Stimulated activated CD8-positive, alpha-beta memory T cell treated with anti-CD3 and anti-CD28 coated beads, Interleukin-12 subunit alpha, Interleukin-12 subunit beta, amount 100 ng/mL, for 4 hours (primary cell): ENCODE measurements around the gene MIEF2.
A peak's percentile ranks its signal among the peaks of the same experiment; 100 is the strongest.
"Not testable (repeated sequence)": the region's sequence is repeated elsewhere in the genome, so short reads cannot be mapped to it uniquely, and the experiment has no call there.

Experiments
- DNase-seq: peaks from one replicate; pipeline ENCODE4 v3.0.0-alpha.2; 2020; ENCODE audit warnings: low read depth

MIEF2 gene

GRCh38 chr17:18291718-18292540, 31.5 kb downstream of the MIEF2 start:
- DNase-seq: no peak

DNA sequence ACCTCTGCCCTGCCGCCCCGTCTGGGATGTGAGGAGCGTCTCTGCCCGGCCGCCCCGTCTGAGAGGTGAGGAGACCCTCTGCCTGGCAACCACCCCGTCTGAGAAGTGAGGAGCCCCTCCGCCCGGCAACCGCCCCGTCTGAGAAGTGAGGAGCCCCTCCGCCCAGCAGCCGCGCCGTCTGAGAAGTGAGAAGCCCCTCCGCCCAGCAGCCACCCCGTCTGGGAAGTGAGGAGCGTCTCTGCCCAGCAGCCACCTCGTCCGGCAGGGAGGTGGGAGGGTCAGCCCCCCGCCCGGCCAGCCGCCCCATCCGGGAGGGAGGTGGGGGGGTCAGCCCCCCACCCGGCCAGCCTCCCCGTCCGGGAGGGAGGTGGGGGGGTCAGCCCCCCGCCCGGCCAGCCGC, 37.6 kb downstream of the MIEF2 start:
- DNase-seq: not testable (repeated sequence)

GRCh38 chr17:18300725-18301480, 40.4 kb downstream of the MIEF2 start:
- DNase-seq: no peak

GRCh38 chr17:18303206-18303605, 42.7 kb downstream of the MIEF2 start:
- DNase-seq: not testable (repeated sequence)

DNA sequence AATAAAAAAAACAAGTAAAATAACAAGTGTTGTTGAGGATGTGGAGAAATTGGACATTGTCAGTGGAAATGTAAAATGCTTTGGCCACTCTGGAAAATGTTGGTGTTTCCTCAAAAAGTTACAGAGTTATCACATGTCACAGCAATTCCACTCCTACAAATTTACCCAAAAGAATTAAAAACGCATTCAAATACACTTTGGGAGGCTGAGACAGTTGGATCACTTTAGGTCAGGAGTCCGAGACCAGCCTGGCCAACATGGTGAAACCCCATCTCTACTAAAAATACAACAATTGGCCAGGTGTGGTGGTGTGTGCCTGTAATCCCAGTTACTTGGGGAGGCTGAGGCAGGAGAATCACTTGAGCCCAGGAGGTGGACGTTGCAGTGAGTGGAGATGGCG, 48.7 kb downstream of the MIEF2 start:
- no peak for DNase-seq

DNA sequence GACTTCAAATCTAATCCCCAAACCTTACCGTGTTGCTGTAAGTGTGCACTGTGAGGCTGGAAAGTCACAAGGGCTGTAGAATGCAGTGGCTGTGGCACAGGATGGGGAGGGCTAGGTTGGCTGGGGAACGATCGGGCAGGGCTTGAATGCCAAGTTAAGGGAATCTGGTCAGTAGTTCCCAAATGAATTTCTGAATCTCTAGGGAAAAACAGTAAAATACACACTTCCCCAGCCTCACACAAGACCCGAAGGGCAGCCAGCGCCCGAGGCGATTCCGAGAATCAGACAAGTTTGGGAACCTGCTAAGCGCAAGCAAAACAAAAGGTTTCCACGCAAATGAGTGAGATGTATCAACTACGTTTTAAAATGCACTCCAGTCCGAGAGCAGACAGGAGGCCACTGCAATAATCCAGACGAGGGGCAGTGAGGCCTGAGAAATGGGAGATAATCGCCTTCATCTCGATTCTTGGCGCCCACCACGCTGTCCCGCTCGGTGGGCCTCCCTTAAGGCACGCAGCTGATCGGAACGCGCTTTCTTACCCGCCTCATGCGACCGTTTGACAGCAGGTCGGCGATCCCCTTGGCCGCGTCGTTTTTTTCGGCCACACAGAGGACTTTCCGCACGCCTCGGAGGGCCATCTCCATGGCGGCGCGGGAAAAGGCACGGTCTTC, 53.7 kb downstream of the MIEF2 start:
- no peak for DNase-seq

DNA sequence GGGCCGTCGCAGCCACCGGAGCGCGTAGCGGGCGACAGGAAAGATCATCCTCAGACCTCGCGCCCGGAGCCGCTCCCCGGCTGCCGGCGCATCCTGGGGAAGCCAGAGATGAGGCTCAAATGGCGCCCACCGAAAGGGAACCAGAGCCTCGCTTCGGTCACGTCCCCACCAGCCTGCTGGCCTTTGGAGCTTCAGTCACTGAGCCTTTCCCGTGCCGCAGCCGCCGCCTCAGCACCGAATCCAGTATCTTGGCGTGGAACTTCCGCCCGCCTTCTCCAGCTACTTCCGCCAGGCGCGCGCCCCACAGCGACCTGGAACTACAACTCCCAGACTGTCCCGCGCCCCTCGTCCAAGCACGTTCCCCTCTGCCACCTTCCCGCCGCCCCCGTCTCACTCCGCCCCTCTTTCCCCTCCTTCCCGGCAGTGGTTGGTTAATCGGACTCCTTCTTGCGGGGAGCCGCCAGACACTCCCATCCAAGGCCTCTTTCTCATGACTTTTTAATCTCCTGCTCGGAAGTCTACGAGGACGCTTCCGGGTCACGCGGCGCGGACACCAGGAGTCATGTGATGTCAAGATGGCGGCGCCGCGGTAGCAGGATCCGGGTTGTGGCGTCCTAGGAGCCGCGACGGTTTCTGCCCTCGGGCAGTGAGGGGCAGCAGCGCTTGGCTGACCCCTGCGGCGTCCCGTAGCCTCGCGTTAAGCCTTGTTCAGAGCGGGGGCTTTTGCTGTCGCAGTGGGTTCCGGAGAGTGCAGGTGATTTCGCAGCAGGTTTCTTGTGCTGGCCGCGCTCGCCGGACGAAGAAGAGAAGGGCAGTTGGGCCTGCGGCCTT, 54.5 kb downstream of the MIEF2 start, which contains the start of the genes SMCR8 and TOP3A:
TSS of gene SMCR8 (plus strand) at position 563 of the 831 bp plus-strand sequence. CDS start 497 bp downstream, outside the sequence.
TSS of gene TOP3A (minus strand) at position 264 of the 831 bp plus-strand sequence. CDS start at position 48, 216 bp downstream.
- peak; percentile 95 for DNase-seq

GRCh38 chr17:18315562-18315922, 55.1 kb downstream of the MIEF2 start:
- no peak for DNase-seq

GRCh38 chr17:18315961-18316360, 55.5 kb downstream of the MIEF2 start:
- no peak for DNase-seq
